SK-N-SH (cell line): ENCODE measurements around the gene MFAP3. TPM values are rescaled to one million over a fixed set of nuclear protein-coding genes. Genes with fewer than 3 reads are reported as not detected.

Source experiments
- CTCF ChIA-PET: fragments of 300-600, 350-600 bp; formaldehyde crosslinking; extraction: SDS; loops from one replicate; lab custom pipeline; 2021; lab: Yijun Ruan, JAX
- POLR2A ChIA-PET: fragments of 350-600 bp; sonication (Branson Sonifier 250); formaldehyde crosslinking; extraction: SDS; loops from one replicate; lab custom pipeline; 2020; ENCODE audit warnings: antibody characterized with exemption, inconsistent platforms; lab: Yijun Ruan, JAX
- DNase-seq: peaks from one replicate; pipeline ENCODE4 v3.0.0; 2012
- H2AFZ ChIP-seq: fragments of 200-600 bp; sonication (generic); 2 replicates; pipeline ENCODE4 v1.8.1; 2016; ENCODE audit warnings: antibody characterized with exemption, mild to moderate bottlenecking, low read depth
- H3F3A ChIP-seq: fragments of 200-600 bp; sonication (generic); replicated peaks from 2 replicates; pipeline ENCODE3; 2016; ENCODE audit warnings: antibody characterized with exemption, mild to moderate bottlenecking; ENCODE audit not compliant: insufficient read depth
- H3K27ac ChIP-seq, 2 experiments: fragments of 200-500 bp in 1 of 2; fragments of 200-600 bp in 1 of 2; sonication (Bioruptor generic) in 1 of 2; sonication (generic), shearing (Covaris generic) in 1 of 2; 2 replicates each; pipeline versions ENCODE4 v1.5.1 to v1.6.1; 2014 to 2016; ENCODE audit warnings: low read depth in 2 of 2, inconsistent platforms in 1 of 2, low read length in 1 of 2, mild to moderate bottlenecking in 1 of 2, mixed read lengths in 1 of 2
- H3K27me3 ChIP-seq: fragments of 200-600 bp; sonication (generic), shearing (Covaris generic); 2 replicates; pipeline ENCODE4 v1.6.1; 2016; ENCODE audit warnings: mixed run types; ENCODE audit not compliant: insufficient read depth
- H3K36me3 ChIP-seq, 2 experiments: fragments of 200-500 bp in 1 of 2; fragments of 200-600 bp in 1 of 2; sonication (Bioruptor generic) in 1 of 2; sonication (generic) in 1 of 2; replicated peaks in 1 of 2; 2 replicates each; pipeline versions ENCODE3 to v1.5.1; 2014 to 2016; ENCODE audit warnings: low read length in 1 of 2, mild to moderate bottlenecking in 1 of 2; ENCODE audit not compliant: insufficient read depth in 2 of 2, control insufficient read depth in 1 of 2
- H3K4me1 ChIP-seq, 2 experiments: fragments of 200-500 bp in 1 of 2; fragments of 200-600 bp in 1 of 2; sonication (Bioruptor generic) in 1 of 2; sonication (generic), shearing (Covaris generic) in 1 of 2; 2 replicates each; pipeline versions ENCODE4 v1.5.1 to v1.6.1; 2014 to 2016; ENCODE audit warnings: low read depth in 1 of 2, low read length in 1 of 2, mixed run types in 1 of 2; ENCODE audit not compliant: insufficient read depth in 2 of 2, control insufficient read depth in 1 of 2
- H3K4me2 ChIP-seq: fragments of 200-600 bp; sonication (generic), shearing (Covaris generic); 2 replicates; pipeline ENCODE4 v1.6.1; 2017; ENCODE audit warnings: mixed run types
- H3K4me3 ChIP-seq, 2 experiments: fragments of 200-500 bp in 1 of 2; fragments of 200-600 bp in 1 of 2; sonication (Bioruptor generic) in 1 of 2; sonication (generic), shearing (Covaris generic) in 1 of 2; 2 replicates each; pipeline versions ENCODE4 v1.5.1 to v1.8.1; 2014 to 2016; ENCODE audit warnings: low read depth in 2 of 2, inconsistent platforms in 1 of 2, low read length in 1 of 2, mild to moderate bottlenecking in 1 of 2, mixed read lengths in 1 of 2, moderate library complexity in 1 of 2
- H3K79me2 ChIP-seq: fragments of 200-600 bp; sonication (generic); 2 replicates; pipeline ENCODE4 v1.8.1; 2017; ENCODE audit warnings: mild to moderate bottlenecking; ENCODE audit not compliant: insufficient read depth
- H3K9ac ChIP-seq: fragments of 200-600 bp; sonication (generic); 2 replicates; pipeline ENCODE4 v1.6.1; 2017; ENCODE audit warnings: mixed run types
- H3K9me2 ChIP-seq: fragments of 200-600 bp; sonication (generic); 2 replicates; pipeline ENCODE4 v1.6.1; 2017; ENCODE audit warnings: mixed run types
- H3K9me3 ChIP-seq: fragments of 200-600 bp; sonication (generic); 2 replicates; pipeline ENCODE4 v1.6.1; 2017; ENCODE audit warnings: mixed run types, mild to moderate bottlenecking, moderate library complexity
- H4K20me1 ChIP-seq: fragments of 200-600 bp; sonication (generic); 2 replicates; pipeline ENCODE4 v1.6.1; 2017; ENCODE audit warnings: mild to moderate bottlenecking, mixed run types; ENCODE audit not compliant: insufficient read depth
- CHD2 ChIP-seq: fragments of 150-350 bp; IDR thresholded peaks from 2 replicates; pipeline ENCODE4 v1.6.1; 2018; ENCODE audit warnings: low read length; ENCODE audit not compliant: partially characterized antibody
- CTCF ChIP-seq: fragments of 200-600 bp; sonication (generic); IDR thresholded peaks from 2 replicates; pipeline ENCODE4 v1.6.1; 2017; ENCODE audit warnings: antibody characterized with exemption, mild to moderate bottlenecking, moderate library complexity
- ELF1 ChIP-seq: IDR thresholded peaks from 2 replicates; pipeline ENCODE4 v1.4.0; 2012
- EP300 ChIP-seq, 2 experiments: IDR thresholded peaks; 2 replicates each; pipeline versions ENCODE4 v1.4.0 to v1.6.1; 2012; ENCODE audit warnings: borderline replicate concordance in 1 of 2, low read depth in 1 of 2, low read length in 1 of 2
- EZH2phosphoT487 ChIP-seq: fragments of 200-600 bp; sonication (generic); IDR thresholded peaks from 2 replicates; pipeline ENCODE4 v1.6.1; 2017; ENCODE audit warnings: low read depth, mixed run types, mild to moderate bottlenecking, antibody characterized with exemption, moderate library complexity, borderline replicate concordance
- FOSL2 ChIP-seq: IDR thresholded peaks from 2 replicates; pipeline ENCODE4 v1.4.0; 2012; ENCODE audit warnings: low read depth, mild to moderate bottlenecking, moderate library complexity, borderline replicate concordance
- GATA2 ChIP-seq: sonication (generic); formaldehyde crosslinking; IDR thresholded peaks from 2 replicates; pipeline ENCODE4 v1.5.0; 2020; ENCODE audit warnings: mild to moderate bottlenecking, missing genetic modification reagents
- MAX ChIP-seq: IDR thresholded peaks from 2 replicates; pipeline ENCODE4 v1.4.0; 2012; ENCODE audit warnings: low read depth
- MEF2A ChIP-seq: IDR thresholded peaks from 2 replicates; pipeline ENCODE4 v1.4.0; 2012; ENCODE audit warnings: low read depth, borderline replicate concordance
- NRF1 ChIP-seq: IDR thresholded peaks from 2 replicates; pipeline ENCODE4 v1.6.1; 2012; ENCODE audit warnings: low read depth, mild to moderate bottlenecking, low read length
- PBX3 ChIP-seq: IDR thresholded peaks from 2 replicates; pipeline ENCODE4; 2012
- POLR2AphosphoS5 ChIP-seq: IDR thresholded peaks from 2 replicates; pipeline ENCODE4 v1.6.1; 2012; ENCODE audit warnings: low read depth, low read length
- RAD21 ChIP-seq: IDR thresholded peaks from 2 replicates; pipeline ENCODE4 v1.6.1; 2012; ENCODE audit warnings: mild to moderate bottlenecking, low read length
- RCOR1 ChIP-seq: fragments of 150-350 bp; IDR thresholded peaks from 2 replicates; pipeline ENCODE4 v1.6.1; 2017; ENCODE audit warnings: antibody characterized with exemption, low read length
- SIN3A ChIP-seq: IDR thresholded peaks from 2 replicates; pipeline ENCODE4 v1.6.1; 2012; ENCODE audit warnings: low read depth, mild to moderate bottlenecking, low read length, moderate library complexity, borderline replicate concordance
- SMC3 ChIP-seq: IDR thresholded peaks from 2 replicates; pipeline ENCODE4 v1.6.1; 2012; ENCODE audit warnings: low read depth, low read length, improper control_type of control experiment
- TCF12 ChIP-seq: IDR thresholded peaks from 2 replicates; pipeline ENCODE4 v1.4.0; 2012
- TEAD4 ChIP-seq: IDR thresholded peaks from 2 replicates; pipeline ENCODE4 v1.4.0; 2012; ENCODE audit warnings: mild to moderate bottlenecking, borderline replicate concordance; ENCODE audit not compliant: insufficient read depth
- YY1 ChIP-seq: IDR thresholded peaks from 2 replicates; pipeline ENCODE4 v1.4.0; 2012; ENCODE audit warnings: low read depth, mild to moderate bottlenecking
- WGBS: methylation state at CpG from one replicate; pipeline ENCODE4 v1.1.6; 2017; ENCODE audit warnings: low lambda C conversion rate; 5-methylcytosine and 5-hydroxymethylcytosine counted together
- polyA plus RNA-seq, 3 experiments: library from polyadenylated mRNA; depleted of rRNA; stranded (reverse); fragments of >200 nt; gene quantifications; 2 replicates each; pipeline ENCODE4 v1.2.3, GENCODE V29; 2012
- TF ChIP-seq, protein P1 (sequence below): fragments of 150-350 bp; IDR thresholded peaks from 2 replicates; pipeline ENCODE4 v1.6.1; 2017; ENCODE audit warnings: antibody characterized with exemption, low read length, low read depth, borderline replicate concordance
- TF ChIP-seq, protein P2 (sequence below): IDR thresholded peaks from 2 replicates; pipeline ENCODE4 v1.4.0; 2012; ENCODE audit warnings: low read depth, borderline replicate concordance

MFAP3 gene
- polyA plus RNA-seq, 1 of the 3 experiments (the other 2 are of a cell fraction), result 16.0 TPM

- H3K4me1 ChIP-seq, result no peaks in the 10 kb centered on the region
- no peaks in the 10 kb centered on the region for H3K9me2 ChIP-seq
- no peaks in the 10 kb centered on the region for H3K9me3 ChIP-seq
- H3F3A ChIP-seq, result no peaks in the 10 kb centered on the region
- WGBS, result 89% methylated on average over 3 of the region's 3 CpGs
- no peak overlapping the region for H2AFZ ChIP-seq
- no peaks in the 10 kb centered on the region for H3K27me3 ChIP-seq
- H3K4me2 ChIP-seq, result no peak overlapping the region
- no peak for DNase-seq
- CTCF ChIA-PET, result interaction anchor here (1.0 to 1.4 kb wide), 3 partner anchors 12 to 344 kb away, joined by 3 to 5 read pairs (median 4); no protein-coding TSS in a partner anchor
- H3K36me3 ChIP-seq, result peaks cover 0 to 6% of the 10 kb centered on the region in 2 experiments
- H3K27ac ChIP-seq, result no peak overlapping the region
- H3K9ac ChIP-seq, result no peak overlapping the region
- no peak overlapping the region for H3K4me3 ChIP-seq
- no peaks in the 10 kb centered on the region for H4K20me1 ChIP-seq
- no peak for TF ChIP-seq SIN3A
- TF ChIP-seq YY1, result no peak
- TF ChIP-seq MEF2A, result no peak
- TF ChIP-seq GATA2 (CRISPR knock-in tag), result no peak
- no peak for TF ChIP-seq EZH2phosphoT487
- no peak for TF ChIP-seq SMC3
- TF ChIP-seq, all 33 proteins: peak for 0
- POLR2A ChIA-PET, result no interaction called here
- H3K79me2 ChIP-seq, result no peaks in the 10 kb centered on the region
Observed at GRCh38 chr5:154060606-154061005, 21.8 kb downstream of the MFAP3 start.

DNA sequence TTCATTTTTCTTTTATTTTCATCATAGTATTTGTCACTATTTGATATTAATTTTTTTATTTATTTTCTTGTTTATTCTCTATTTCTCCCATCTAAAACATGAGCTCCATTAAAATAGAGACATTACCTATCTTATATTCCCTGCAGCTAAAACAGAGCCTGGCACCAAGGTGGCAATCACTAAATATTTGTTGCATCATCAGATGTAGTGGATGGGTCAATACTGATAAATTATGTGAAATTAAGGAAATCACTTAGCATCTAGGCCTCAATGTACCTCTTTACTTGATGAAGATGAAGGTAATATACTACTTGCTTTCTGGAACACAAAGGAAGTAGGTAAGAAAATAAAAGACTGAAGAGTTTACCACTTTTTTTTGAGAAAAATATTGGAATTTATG lies 24.6 kb downstream of the MFAP3 start:
- H3K9me2 ChIP-seq, result no peaks in the 10 kb centered on the region
- H3F3A ChIP-seq, result no peaks in the 10 kb centered on the region
- DNase-seq, result no peak
- H3K27ac ChIP-seq, result no peak overlapping the region
- no peak overlapping the region for H3K9ac ChIP-seq
- H3K36me3 ChIP-seq, result no peaks in the 10 kb centered on the region
- no peaks in the 10 kb centered on the region for H3K9me3 ChIP-seq
- no peaks in the 10 kb centered on the region for H4K20me1 ChIP-seq
- H3K27me3 ChIP-seq, result no peaks in the 10 kb centered on the region
- no peak overlapping the region for H3K4me3 ChIP-seq
- H3K4me1 ChIP-seq, result no peaks in the 10 kb centered on the region
- POLR2A ChIA-PET, result no interaction called here
- H3K4me2 ChIP-seq, result no peak overlapping the region
- no peak overlapping the region for H2AFZ ChIP-seq
- CTCF ChIA-PET, result interaction anchor here (0.9 to 3.3 kb wide), 4 partner anchors 9 to 342 kb away, joined by 3 to 15 read pairs (median 10); no protein-coding TSS in a partner anchor
- H3K79me2 ChIP-seq, result no peaks in the 10 kb centered on the region
- no peak for TF ChIP-seq FOSL2
- no peak for TF ChIP-seq RCOR1
- TF ChIP-seq CHD2, result no peak
- no peak for TF ChIP-seq MEF2A
- TF ChIP-seq POLR2AphosphoS5, result no peak
- TF ChIP-seq TCF12, result no peak
- no peak for TF ChIP-seq NRF1
- TF ChIP-seq ELF1, result no peak
- TF ChIP-seq EP300 (IDR thresholded peaks at IDR 0.05; ENCODE audit: borderline replicate concordance in 1 of 2, low read depth in 1 of 2, low read length in 1 of 2), result no peak
- no peak for TF ChIP-seq EZH2phosphoT487
- TF ChIP-seq, protein P1, sequence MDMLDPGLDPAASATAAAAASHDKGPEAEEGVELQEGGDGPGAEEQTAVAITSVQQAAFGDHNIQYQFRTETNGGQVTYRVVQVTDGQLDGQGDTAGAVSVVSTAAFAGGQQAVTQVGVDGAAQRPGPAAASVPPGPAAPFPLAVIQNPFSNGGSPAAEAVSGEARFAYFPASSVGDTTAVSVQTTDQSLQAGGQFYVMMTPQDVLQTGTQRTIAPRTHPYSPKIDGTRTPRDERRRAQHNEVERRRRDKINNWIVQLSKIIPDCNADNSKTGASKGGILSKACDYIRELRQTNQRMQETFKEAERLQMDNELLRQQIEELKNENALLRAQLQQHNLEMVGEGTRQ, result no peak
- TF ChIP-seq RAD21, result no peak
- TF ChIP-seq, protein P2, sequence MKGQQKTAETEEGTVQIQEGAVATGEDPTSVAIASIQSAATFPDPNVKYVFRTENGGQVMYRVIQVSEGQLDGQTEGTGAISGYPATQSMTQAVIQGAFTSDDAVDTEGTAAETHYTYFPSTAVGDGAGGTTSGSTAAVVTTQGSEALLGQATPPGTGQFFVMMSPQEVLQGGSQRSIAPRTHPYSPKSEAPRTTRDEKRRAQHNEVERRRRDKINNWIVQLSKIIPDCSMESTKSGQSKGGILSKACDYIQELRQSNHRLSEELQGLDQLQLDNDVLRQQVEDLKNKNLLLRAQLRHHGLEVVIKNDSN, result no peak
- TF ChIP-seq PBX3, result no peak
- no peak for TF ChIP-seq TEAD4
- no peak for TF ChIP-seq GATA2 (CRISPR knock-in tag)
- no peak for TF ChIP-seq SMC3
- no peak for TF ChIP-seq CTCF
- no peak for TF ChIP-seq MAX
